ENCODE data around the gene ADAMTS6.

The ADAMTS6 gene

GRCh38 chr5:65101632-65102100 lies 380.1 kb downstream of the ADAMTS6 start:
- no peak for TF ChIP-seq CTCF (IDR thresholded peaks at IDR 0.05; ENCODE audit: extremely low read depth, missing control alignments)

GRCh38 chr5:65100911-65101631 lies 380.6 kb downstream of the ADAMTS6 start:
- TF ChIP-seq CTCF (IDR thresholded peaks at IDR 0.05; ENCODE audit: extremely low read depth, missing control alignments) = peak; percentile 28
- peak; percentile 55 for DNase-seq (ENCODE audit: low spot score)

More at GRCh38 chr5:65101632-65102100, 380.1 kb downstream of the ADAMTS6 start:
- DNase-seq (ENCODE audit: low spot score) = no peak
